ENCODE results near the gene SEC14L6.

- TF ChIP-seq, protein P1, sequence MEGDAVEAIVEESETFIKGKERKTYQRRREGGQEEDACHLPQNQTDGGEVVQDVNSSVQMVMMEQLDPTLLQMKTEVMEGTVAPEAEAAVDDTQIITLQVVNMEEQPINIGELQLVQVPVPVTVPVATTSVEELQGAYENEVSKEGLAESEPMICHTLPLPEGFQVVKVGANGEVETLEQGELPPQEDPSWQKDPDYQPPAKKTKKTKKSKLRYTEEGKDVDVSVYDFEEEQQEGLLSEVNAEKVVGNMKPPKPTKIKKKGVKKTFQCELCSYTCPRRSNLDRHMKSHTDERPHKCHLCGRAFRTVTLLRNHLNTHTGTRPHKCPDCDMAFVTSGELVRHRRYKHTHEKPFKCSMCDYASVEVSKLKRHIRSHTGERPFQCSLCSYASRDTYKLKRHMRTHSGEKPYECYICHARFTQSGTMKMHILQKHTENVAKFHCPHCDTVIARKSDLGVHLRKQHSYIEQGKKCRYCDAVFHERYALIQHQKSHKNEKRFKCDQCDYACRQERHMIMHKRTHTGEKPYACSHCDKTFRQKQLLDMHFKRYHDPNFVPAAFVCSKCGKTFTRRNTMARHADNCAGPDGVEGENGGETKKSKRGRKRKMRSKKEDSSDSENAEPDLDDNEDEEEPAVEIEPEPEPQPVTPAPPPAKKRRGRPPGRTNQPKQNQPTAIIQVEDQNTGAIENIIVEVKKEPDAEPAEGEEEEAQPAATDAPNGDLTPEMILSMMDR (IDR thresholded peaks at IDR 0.05), result no peak
- no peak for TF ChIP-seq POLR2A (IDR thresholded peaks at IDR 0.05)
Observed at GRCh38 chr22:30491381-30491780, 55.2 kb downstream of the SEC14L6 start.
